ENCODE results near the gene MSANTD1.

MSANTD1 gene
- total RNA-seq: 0.17 to 2.6 (median 0.76) reads per million in 18 experiments

GRCh38 chr4:3248811-3249661 is at the start of gene MSANTD1:
Gene MSANTD1 (plus strand): TSS chr4:3249159. CDS start chr4:3249223, 64 bp downstream.
- DNase-seq: no peak

- DNase-seq: no peak
These were observed 49.1 kb upstream of the MSANTD1 start for GRCh38 chr4:3199653-3200422.

- DNase-seq: no peak
These were observed 48.4 kb upstream of the MSANTD1 start for GRCh38 chr4:3200423-3201090.

GRCh38 chr4:3201718-3202702 is 46.9 kb upstream of the MSANTD1 start:
- peak; percentile 78 to 90 for DNase-seq

GRCh38 chr4:3202836-3203820 is 45.8 kb upstream of the MSANTD1 start:
- DNase-seq: peak in 1 of 2 donors; percentile 56

GRCh38 chr4:3203971-3204431 is 45.0 kb upstream of the MSANTD1 start:
- no peak for DNase-seq

- DNase-seq: no peak
These were observed 43.0 kb upstream of the MSANTD1 start for GRCh38 chr4:3205995-3206394.

GRCh38 chr4:3206439-3207100 is 42.4 kb upstream of the MSANTD1 start:
- DNase-seq: no peak

- DNase-seq: peak; percentile 14
These were observed 41.4 kb upstream of the MSANTD1 start for GRCh38 chr4:3207531-3208037.

- DNase-seq: no peak
These were observed 40.1 kb upstream of the MSANTD1 start for GRCh38 chr4:3208826-3209225.

GRCh38 chr4:3209551-3210325 is 39.2 kb upstream of the MSANTD1 start:
- DNase-seq: no peak

- DNase-seq: no peak
These were observed 38.5 kb upstream of the MSANTD1 start for GRCh38 chr4:3210467-3210866.

- DNase-seq: no peak
These were observed 37.1 kb upstream of the MSANTD1 start for GRCh38 chr4:3211866-3212265.

GRCh38 chr4:3212391-3213105 is 36.4 kb upstream of the MSANTD1 start:
- no peak for DNase-seq

GRCh38 chr4:3213106-3213425 is 35.9 kb upstream of the MSANTD1 start:
- no peak for DNase-seq

GRCh38 chr4:3213661-3214250 is 35.2 kb upstream of the MSANTD1 start:
- DNase-seq: no peak

- no peak for DNase-seq
These were observed 33.7 kb upstream of the MSANTD1 start for GRCh38 chr4:3215256-3215655.

- no peak for DNase-seq
These were observed 33.2 kb upstream of the MSANTD1 start for GRCh38 chr4:3215733-3216132.

All from inflammatory macrophage (primary cell).